H54 (cell line): ENCODE results near the gene MBP.

Experiments used
- DNase-seq: peaks from one replicate; pipeline ENCODE4 v3.0.0; 2011; ENCODE audit warnings: low spot score, mixed read lengths; ENCODE audit not compliant: insufficient read length
- FAIRE-seq: peaks from 3 replicates; lab custom pipeline; 2011; peaks lifted over from hg19 to GRCh38; lab: Jason Lieb, UNC
- POLR2A ChIP-seq: IDR thresholded peaks from 2 replicates; pipeline ENCODE4 v1.6.1; 2011; ENCODE audit warnings: low read depth, mild to moderate bottlenecking, low read length

The MBP gene

DNA sequence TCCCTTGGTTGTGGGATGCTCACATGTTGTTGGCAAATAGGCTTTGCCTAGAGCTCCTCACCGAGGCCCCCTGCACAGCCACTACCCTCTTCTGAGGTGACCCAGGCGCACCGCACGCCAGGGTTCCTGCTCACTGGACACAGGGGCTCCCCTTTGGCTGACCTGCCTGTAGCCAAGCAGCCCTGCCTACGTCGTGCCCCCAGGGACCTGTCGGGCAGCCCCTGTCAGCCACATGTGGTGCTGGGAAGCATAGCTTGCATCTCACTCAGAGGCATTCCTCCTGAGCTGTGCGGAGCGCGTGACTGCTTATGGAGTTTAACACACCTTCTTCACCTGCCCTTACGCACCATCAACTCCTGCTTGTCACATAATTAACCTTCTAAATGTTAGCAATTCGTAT lies 194.0 kb downstream of the MBP start:
- TF ChIP-seq POLR2A = no peak
- FAIRE-seq (no peak), DNase-seq (no peak)

DNA sequence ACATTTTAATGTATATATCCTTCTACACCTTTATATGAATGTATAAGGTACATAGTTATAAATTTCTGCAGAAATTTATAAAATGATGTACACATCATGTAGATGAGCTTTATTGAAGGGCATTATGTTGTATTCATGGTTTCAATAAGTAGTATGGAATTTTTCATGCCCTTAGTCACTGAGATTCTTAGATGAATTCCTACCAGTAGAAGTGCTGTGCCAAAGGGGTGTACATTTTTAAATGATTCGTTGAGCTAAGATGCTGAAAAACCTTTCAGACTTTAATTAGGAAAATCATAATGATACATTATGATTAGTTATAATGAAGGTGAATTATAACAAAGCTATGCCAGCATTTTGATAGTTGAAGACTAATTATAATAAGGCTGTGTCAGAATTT lies 195.0 kb downstream of the MBP start:
- FAIRE-seq (no peak), DNase-seq (no peak)
- TF ChIP-seq POLR2A = no peak

DNA sequence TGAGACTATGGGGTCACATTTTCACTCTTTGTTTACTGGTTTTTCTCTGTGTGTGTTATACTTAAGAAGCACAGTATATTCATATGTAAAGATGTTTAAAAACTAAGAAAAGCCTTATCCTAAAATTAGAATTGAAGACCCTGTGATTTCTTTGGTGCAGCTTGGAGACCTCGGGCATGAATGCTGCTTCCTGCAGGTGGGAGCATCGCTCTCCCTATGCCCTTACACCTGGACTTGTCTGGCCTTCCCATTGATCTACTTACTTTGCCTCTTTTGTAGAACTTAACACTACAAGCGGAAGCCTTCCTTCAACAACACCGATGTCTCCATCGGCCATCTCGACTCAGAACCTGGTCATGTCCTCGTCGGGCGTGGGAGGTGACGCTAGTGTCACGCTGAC lies 195.7 kb downstream of the MBP start:
- no peak for TF ChIP-seq POLR2A
- no peak for FAIRE-seq
- no peak for DNase-seq

DNA sequence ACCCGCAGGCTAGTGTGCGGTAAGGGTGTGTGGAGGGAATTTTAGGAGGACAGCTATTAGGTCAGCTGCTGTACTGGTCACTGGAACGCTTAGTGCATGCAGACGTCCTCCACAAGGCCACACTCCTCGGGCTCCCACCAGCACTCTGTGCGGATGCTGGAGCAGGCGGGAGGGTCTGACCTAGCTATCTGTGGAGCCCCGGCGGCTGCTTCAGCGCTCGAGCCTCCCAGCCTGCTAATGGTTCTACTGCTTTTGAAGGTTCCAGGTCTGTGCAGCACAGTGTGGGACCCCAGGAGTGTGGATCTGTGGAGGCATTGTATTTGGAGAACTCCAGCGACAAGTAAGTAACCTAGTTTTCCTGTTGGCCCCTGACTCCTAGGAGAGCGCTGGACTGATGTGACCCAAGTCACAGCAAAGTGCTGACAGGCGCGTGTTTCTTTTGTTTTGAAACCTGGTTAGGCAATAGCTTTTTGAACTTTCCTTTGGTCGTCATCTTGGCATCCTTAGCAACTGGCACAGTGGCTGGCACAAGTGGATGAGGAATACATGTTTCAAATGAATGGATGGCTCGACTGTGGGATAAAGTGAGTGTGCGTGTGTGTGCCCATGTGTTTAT lies 196.8 kb downstream of the MBP start:
- no peak for DNase-seq
- no peak for FAIRE-seq
- no peak for TF ChIP-seq POLR2A

DNA sequence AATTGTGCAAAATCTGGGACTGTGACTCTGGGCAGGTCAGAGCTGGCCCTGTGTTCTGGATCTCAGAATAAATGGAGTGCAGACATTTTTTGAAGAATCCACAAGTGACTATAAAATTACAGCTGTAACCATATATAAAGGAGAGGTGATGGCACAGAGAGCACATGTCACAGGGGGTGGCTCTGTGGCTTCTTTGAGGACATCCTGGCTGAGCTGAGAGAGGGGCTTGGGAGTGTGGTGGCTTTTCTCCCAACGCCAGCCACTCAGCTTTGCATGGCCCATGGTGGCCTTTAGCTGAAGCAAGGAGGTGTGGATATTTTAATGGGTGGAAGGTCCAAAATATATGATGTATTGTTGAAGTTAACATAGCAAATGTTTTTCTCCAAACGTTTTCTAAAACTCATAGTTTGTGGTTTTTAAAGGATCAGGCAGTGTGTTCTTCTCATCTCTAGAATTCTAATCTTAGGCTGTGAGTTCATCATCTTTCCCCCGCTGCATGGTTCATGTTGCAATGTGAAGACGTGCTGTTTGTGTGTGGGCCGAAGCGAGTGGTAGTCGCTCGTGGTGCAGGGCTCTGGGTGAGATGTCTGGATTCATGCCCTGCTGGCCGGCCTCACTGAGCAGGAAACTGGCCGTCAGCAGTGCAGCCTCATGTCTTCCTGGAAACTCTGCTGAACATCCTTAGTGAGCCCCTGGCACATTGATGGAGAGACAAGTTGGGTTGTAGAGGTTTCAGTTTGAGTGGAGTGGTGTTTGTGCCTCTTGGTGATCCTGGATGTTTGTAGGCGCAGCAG lies 200.4 kb downstream of the MBP start:
- TF ChIP-seq POLR2A = no peak
- DNase-seq (no peak), FAIRE-seq (no peak)

DNA sequence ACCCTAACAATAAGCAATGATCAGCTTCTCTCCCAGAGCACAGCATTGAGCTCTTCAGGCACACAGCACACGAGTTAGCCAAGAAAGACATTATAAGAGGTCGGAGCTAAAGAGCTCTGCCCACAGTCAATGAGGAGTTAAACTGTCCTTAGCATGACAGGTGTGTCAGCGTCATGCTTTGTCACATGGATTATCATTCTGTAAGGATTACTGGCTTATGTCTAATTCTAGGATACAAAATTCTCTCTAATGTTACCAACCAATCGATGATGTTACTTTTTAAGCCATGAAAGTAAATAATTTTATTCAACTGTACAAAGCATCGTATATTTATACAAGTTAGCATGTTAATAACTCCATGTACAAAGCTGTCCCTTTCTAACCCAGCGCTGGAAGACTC lies 201.4 kb downstream of the MBP start:
- FAIRE-seq (no peak), DNase-seq (no peak)
- TF ChIP-seq POLR2A = no peak
